ENCODE measurements around the gene LCN1. TPM values are rescaled to one million over a fixed set of nuclear protein-coding genes. Genes with fewer than 3 reads are reported as not detected.
"Not testable (repeated sequence)": the region's sequence is repeated elsewhere in the genome, so short reads cannot be mapped to it uniquely, and the experiment has no call there.

Gene LCN1
- total RNA-seq, 4 donors from 2014 or later = not detected

DNA sequence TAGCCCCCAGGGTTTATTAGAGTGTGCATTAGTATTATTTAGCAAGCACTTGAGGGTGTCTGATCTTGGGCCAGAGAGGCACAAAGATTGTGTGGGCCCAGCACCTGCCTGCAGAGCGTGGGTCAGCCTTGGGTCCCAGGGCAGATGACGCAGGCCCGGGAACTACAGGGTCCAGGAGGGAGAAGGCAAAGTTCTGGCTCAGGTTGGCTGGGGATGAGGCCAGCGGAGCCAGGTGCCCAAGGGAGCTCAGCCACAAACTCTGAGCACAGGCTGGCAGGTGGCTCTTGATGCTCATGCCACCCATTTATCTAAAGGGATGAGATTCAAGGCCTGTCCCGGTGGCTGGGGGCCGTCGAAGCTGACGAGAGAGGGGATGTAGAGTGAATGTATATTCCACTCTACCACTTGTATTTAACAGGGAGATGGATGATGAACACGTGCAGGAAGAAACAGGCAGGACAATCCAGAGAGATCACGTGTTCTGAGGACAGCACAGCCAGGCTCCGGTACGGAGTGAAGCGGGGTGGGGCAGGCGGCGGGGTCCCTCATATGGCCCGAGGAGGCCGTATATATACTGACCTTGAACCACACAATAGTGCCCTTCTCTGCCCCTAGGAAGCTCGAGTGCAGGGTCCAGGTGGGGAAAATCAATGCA is 23.9 kb downstream of the LCN1 start:
- H3K27ac ChIP-seq = no peak overlapping the region
- peaks cover 46% of the 10 kb centered on the region for H3K27me3 ChIP-seq
- TF ChIP-seq, protein P1, sequence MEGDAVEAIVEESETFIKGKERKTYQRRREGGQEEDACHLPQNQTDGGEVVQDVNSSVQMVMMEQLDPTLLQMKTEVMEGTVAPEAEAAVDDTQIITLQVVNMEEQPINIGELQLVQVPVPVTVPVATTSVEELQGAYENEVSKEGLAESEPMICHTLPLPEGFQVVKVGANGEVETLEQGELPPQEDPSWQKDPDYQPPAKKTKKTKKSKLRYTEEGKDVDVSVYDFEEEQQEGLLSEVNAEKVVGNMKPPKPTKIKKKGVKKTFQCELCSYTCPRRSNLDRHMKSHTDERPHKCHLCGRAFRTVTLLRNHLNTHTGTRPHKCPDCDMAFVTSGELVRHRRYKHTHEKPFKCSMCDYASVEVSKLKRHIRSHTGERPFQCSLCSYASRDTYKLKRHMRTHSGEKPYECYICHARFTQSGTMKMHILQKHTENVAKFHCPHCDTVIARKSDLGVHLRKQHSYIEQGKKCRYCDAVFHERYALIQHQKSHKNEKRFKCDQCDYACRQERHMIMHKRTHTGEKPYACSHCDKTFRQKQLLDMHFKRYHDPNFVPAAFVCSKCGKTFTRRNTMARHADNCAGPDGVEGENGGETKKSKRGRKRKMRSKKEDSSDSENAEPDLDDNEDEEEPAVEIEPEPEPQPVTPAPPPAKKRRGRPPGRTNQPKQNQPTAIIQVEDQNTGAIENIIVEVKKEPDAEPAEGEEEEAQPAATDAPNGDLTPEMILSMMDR (IDR thresholded peaks at IDR 0.05) = no peak
- TF ChIP-seq EP300 (IDR thresholded peaks at IDR 0.05) (no peak), POLR2A (IDR thresholded peaks at IDR 0.05) (no peak), POLR2AphosphoS5 (IDR thresholded peaks at IDR 0.05) (no peak)
- H3K9me3 ChIP-seq = no peaks in the 10 kb centered on the region
- H3K4me3 ChIP-seq = no peak overlapping the region
- no peaks in the 10 kb centered on the region for H3K4me1 ChIP-seq
- H3K36me3 ChIP-seq = no peaks in the 10 kb centered on the region
- no peak for ATAC-seq
- 19 to 51% methylated on average over 5 to 14 of the region's 18 CpGs for WGBS, 2 donors (ENCODE audit: low coverage in 1 of 2)

DNA sequence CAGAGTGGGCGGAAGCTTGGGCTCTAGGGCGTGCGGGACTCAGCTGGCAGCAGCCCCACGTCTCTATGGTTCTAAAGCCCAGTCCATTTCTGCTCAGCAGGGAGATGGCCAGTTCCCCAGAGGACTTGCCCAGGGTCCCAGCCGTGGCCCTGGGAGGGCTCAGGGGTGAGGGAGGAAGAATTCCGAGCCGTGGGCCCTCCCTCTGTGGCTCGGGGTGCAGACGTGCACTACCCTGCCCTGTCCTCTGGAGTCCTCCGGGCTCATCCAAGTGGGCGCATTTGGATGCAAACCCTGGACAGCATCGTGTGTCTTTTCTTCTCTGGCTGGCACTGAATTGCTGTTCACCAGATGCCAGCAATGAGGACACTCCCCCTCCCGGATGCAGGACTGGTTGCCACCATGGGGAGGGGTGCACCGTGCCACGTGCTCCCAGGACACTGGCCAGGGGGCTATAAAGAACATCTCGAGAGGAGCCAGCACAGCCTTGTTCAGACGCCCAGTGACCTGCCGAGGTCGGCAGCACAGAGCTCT is 24.5 kb downstream of the LCN1 start, which contains the start of gene OBP2A:
Gene OBP2A (plus strand): TSS at position 481 of the 531 bp plus-strand sequence. CDS start 55 bp downstream, outside the sequence.
- WGBS, 2 donors (ENCODE audit: low coverage in 1 of 2) = no CpG with 5 or more reads among the region's 19 CpGs
- not testable (repeated sequence) for H3K27ac ChIP-seq, H3K36me3 ChIP-seq, H3K4me3 ChIP-seq, H3K4me1 ChIP-seq, H3K9me3 ChIP-seq, ATAC-seq
- peaks cover 46% of the 10 kb centered on the region for H3K27me3 ChIP-seq

DNA sequence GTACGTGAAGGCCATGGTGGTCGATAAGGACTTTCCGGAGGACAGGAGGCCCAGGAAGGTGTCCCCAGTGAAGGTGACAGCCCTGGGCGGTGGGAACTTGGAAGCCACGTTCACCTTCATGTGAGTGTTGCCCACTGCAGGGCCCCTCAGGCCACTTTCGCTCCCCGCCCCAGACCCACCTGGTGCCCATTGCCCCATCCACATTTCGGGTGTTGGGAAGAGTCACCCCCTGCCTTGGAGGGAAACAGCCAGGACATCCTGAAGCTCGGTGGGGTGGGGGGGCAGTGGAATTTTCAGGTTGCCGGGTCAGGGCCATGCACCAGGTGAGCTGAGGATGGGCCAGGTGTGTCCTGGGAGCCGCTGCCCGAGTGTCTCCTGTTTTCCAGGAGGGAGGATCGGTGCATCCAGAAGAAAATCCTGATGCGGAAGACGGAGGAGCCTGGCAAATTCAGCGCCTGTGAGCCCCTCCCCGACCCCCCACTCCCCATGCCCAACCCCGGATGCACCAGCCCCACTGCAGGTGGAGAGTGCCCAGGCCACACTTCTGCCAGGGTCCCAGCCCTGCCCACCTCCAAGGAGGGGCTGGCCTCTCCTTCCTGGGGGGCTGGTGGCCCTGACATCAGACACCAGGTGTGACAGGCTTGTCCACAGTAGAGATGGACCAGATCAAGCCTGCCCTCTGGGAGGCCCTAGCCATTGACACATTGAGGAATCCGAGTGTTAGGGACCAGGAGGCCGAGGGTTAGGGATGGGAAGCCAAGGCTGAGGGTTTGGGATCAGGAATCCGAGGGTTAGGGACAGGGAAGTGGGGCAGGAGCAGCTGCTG is 25.8 kb downstream of the LCN1 start:
- not testable (repeated sequence) for ATAC-seq, H3K4me1 ChIP-seq, H3K9me3 ChIP-seq, H3K4me3 ChIP-seq, H3K27ac ChIP-seq, H3K36me3 ChIP-seq
- H3K27me3 ChIP-seq = peaks cover 38% of the 10 kb centered on the region
- 73% methylated on average over 7 of the region's 21 CpGs; no CpG with 5 or more reads in 1 of the 2 donors for whole genome bisulfite sequencing, 2 donors (ENCODE audit: low coverage in 1 of 2)

DNA sequence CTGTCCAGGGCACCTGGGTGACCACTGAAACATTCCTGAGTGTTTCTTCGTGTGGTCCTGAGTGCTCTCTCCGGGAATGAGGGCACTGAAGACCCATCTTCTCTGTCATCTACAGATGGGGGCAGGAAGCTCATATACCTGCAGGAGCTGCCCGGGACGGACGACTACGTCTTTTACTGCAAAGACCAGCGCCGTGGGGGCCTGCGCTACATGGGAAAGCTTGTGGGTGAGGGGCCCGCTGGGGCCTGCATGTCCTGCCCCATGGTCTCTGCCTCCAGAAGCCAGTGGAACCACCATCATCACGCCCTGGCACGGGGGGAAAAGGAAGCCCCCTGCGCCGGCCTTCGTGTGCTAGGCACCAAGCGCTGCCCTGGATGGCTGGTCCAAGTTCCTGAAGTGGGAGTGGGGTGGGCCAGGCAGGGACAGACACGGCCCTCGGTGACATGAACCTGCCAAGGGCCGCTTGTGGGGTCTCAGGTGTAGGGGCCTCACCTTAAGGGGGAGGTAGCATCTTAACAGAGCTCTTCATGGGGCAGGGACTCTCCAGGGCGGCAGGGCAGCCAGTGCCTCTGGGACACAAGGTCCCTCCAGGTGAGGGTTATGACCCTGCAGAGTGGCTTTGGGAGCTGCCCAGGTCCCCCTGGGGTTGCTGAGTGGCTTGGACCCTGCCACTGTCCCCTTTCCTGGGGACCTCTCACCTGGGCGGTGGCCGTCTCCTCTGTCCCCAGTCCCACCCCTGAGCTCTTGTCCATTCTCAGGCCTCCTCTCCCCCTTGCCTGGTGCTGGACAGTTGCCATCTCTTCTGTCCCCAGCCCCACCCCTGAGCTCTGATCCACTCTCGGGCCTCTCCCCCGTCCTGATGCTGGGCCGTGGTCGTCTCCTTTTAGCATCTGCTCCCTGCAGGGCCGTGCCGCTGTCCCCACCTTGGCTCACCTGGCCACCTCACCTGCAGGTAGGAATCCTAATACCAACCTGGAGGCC is 26.8 kb downstream of the LCN1 start:
- Histone ChIP-seq H3K4me1 (no peaks in the 10 kb centered on the region), H3K9me3 (no peaks in the 10 kb centered on the region), H3K4me3 (no peak overlapping the region), H3K27me3 (peaks cover 45% of the 10 kb centered on the region), H3K27ac (no peak overlapping the region), H3K36me3 (no peaks in the 10 kb centered on the region)
- TF ChIP-seq POLR2A (IDR thresholded peaks at IDR 0.05) (no peak), EP300 (IDR thresholded peaks at IDR 0.05) (no peak)
- TF ChIP-seq, protein P1 (IDR thresholded peaks at IDR 0.05) = no peak
- 72% methylated on average over 4 of the region's 28 CpGs; no CpG with 5 or more reads in 1 of the 2 donors for WGBS, 2 donors (ENCODE audit: low coverage in 1 of 2)
- no peak for ATAC-seq

DNA sequence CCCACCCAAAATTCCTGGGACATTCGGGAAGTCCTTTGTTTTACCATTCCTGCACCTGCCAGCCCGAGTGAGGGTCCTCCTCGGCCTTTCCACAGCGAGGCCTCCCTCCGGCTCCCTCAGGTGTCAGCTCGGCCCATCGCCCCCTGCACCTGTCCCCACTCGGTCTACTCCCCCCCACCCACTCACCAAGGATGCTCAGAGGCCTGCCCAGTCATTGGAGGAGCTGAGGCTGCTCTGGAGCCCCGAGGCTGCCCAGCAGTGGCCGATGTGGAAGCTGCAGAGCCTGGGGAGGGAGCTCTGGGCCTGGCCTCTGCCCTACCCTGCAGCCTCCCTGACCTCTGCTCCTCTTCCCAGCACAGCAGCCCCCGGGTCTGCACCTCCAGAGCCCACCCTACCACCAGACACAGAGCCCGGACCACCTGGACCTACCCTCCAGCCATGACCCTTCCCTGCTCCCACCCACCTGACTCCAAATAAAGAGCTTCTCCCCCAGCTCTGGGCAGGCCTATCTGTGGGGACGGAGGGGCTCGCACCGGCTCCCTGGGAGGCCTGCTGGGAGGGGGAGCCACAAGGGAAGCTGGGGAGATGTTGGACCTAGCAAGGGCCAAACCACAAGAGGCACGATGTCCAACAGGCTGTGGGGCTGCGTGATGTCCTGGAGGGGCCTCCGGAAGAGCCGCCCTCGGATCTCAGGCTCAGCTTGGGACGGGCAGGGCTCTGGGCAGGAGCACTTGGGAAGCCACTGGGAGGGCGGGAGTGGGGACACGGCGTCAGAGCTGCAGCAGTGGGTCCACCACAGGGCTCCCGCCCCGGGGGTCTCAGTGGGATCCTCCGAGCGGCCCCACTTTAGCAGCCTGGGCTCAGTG is 28.5 kb downstream of the LCN1 start:
- not testable (repeated sequence) for H3K4me3 ChIP-seq, H3K4me1 ChIP-seq, H3K9me3 ChIP-seq, H3K36me3 ChIP-seq, H3K27ac ChIP-seq, ATAC-seq
- peaks cover 36% of the 10 kb centered on the region for H3K27me3 ChIP-seq
- WGBS, 2 donors (ENCODE audit: low coverage in 1 of 2) = 53 to 100% methylated on average over 2 to 3 of the region's 28 CpGs

Data from gastroesophageal sphincter (tissue), 4 donors.